Measurements from ENCODE around the gene SORBS1.

DNA sequence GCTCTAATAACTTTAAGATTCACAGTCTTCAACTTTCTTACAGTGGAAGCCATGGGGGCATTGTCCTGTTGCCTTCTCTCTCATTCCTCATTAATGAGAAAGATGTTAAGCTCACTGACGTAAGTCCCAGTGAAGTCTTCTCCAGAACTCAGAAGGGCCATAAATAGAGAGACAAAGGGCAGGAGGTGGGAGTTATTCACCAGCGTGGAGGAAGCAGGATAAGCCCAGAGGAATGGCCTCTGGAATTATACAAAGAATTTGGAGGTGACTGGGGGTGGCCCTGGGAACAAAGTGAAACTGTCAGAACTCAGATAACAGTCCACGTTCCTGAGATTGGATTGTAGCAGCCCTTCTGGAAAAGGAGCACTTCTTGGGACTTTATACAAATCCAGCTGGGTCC, 52.4 kb downstream of the SORBS1 start:
- TF ChIP-seq, protein P1, sequence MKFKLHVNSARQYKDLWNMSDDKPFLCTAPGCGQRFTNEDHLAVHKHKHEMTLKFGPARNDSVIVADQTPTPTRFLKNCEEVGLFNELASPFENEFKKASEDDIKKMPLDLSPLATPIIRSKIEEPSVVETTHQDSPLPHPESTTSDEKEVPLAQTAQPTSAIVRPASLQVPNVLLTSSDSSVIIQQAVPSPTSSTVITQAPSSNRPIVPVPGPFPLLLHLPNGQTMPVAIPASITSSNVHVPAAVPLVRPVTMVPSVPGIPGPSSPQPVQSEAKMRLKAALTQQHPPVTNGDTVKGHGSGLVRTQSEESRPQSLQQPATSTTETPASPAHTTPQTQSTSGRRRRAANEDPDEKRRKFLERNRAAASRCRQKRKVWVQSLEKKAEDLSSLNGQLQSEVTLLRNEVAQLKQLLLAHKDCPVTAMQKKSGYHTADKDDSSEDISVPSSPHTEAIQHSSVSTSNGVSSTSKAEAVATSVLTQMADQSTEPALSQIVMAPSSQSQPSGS (tag by site-specific recombination; IDR thresholded peaks at IDR 0.05; ENCODE audit: low read depth), result no peak
- TF ChIP-seq, protein P2, sequence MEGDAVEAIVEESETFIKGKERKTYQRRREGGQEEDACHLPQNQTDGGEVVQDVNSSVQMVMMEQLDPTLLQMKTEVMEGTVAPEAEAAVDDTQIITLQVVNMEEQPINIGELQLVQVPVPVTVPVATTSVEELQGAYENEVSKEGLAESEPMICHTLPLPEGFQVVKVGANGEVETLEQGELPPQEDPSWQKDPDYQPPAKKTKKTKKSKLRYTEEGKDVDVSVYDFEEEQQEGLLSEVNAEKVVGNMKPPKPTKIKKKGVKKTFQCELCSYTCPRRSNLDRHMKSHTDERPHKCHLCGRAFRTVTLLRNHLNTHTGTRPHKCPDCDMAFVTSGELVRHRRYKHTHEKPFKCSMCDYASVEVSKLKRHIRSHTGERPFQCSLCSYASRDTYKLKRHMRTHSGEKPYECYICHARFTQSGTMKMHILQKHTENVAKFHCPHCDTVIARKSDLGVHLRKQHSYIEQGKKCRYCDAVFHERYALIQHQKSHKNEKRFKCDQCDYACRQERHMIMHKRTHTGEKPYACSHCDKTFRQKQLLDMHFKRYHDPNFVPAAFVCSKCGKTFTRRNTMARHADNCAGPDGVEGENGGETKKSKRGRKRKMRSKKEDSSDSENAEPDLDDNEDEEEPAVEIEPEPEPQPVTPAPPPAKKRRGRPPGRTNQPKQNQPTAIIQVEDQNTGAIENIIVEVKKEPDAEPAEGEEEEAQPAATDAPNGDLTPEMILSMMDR (tag by site-specific recombination; IDR thresholded peaks at IDR 0.05), result no peak

Data from HEK293 (cell line).